ENCODE results near the gene TNPO2.

Gene TNPO2

DNA sequence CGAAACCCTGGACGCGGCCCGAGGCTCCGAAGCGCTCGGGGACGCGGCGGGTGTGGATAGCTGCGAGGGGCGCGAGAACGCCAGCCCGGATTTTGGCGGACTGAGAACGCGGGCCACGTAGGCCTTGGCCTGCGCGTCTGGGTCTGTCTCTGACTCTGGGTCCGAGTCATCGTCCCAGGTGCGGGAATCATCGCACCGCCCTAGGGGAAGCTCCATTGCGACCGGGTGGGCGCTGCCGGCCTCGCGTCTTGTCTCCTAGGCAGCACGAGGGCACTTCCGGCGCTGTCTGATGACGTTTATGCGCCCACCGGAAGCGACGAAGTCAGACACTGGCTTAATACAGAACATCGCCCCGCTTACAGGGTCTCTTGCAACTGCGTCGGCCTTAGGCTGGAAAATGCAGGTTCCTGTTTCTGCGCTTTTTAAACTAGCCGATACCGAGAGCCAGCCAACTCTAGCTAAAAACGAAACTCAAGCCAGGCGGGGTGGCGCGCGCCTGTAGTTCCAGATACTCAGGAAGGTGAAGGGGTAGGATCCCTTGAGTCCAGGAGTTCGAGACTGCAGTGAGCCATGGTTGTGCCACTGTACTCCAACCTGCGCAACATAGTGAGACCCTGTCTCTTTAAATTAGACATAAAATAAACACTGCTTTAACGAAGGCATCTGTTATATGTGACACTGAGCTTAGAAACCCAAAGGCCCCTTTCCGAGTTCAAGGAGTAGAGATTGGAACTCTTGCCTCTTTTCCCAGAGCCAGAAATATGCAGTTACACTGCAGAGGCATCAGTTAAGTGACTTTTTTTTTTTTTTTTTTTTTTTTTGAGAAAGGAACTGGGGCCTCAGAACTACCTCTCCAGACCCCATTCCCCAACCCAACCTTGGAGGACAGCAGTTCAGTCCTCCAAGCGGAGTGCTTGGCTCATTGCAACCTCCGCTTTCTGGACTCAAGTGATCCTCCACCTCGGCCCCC, 27.1 kb downstream of the TNPO2 start, which contains the start of gene FBXW9:
Gene FBXW9 (minus strand): TSS at position 266 of the 970 bp plus-strand sequence. CDS start 50 bp downstream, at position 216.
- Histone ChIP-seq H3K27me3 (ENCODE audit: control insufficient read depth in 5 of 5, insufficient read depth in 4 of 5, low read length in 5 of 5) (no peaks in the 10 kb centered on the region), H3K27ac (ENCODE audit: low read depth, low read length) (peak within 1 kb of the TSS; percentile 84), H3K9me3 (ENCODE audit: control insufficient read depth in 5 of 5, low read length in 5 of 5) (no peaks in the 10 kb centered on the region), H3K4me1 (ENCODE audit: control insufficient read depth in 5 of 5, insufficient read depth in 5 of 5, low read length in 5 of 5) (peaks cover 2 to 23% (median 19%) of the 10 kb centered on the region in 5 donors), H3K9ac (ENCODE audit: low read length in 5 of 5) (peak within 1 kb of the TSS; percentile 68 to 93 (median 89)), H3K4me3 (ENCODE audit: low read depth in 1 of 5, low read length in 5 of 5) (peak within 1 kb of the TSS; percentile 84 to 99 (median 95)), H3K36me3 (ENCODE audit: control insufficient read depth in 5 of 5, insufficient read depth in 5 of 5, low read length in 5 of 5) (peaks cover 0 to 31% (median 21%) of the 10 kb centered on the region in 5 donors)

DNA sequence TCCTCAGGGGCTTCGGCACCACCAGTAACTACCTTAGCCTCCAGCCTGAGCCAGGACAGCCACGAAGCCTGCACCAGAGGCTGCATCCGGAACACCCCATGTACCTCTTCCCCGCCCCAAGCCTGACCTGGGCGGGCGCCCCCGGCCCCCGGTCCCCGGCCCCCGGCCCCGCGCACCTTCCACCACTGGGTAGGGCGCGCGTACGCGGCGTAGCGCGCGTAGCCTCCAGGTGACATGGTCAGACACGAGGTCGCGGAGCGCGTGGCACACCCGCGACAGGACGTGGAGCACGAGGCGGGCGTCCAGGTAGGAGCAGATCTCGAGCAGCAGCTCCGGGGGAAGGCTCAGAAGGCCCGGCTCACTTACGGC, 27.8 kb downstream of the TNPO2 start:
- Histone ChIP-seq H3K36me3 (ENCODE audit: control insufficient read depth in 5 of 5, insufficient read depth in 5 of 5, low read length in 5 of 5) (peaks cover 0 to 24% (median 17%) of the 10 kb centered on the region in 5 donors), H3K9me3 (ENCODE audit: control insufficient read depth in 5 of 5, low read length in 5 of 5) (no peaks in the 10 kb centered on the region), H3K4me3 (ENCODE audit: low read depth in 1 of 5, low read length in 5 of 5) (peak overlapping the region; percentile 71 to 99 (median 91)), H3K4me1 (ENCODE audit: control insufficient read depth in 5 of 5, insufficient read depth in 5 of 5, low read length in 5 of 5) (peaks cover 2 to 23% (median 19%) of the 10 kb centered on the region in 5 donors), H3K27me3 (ENCODE audit: control insufficient read depth in 5 of 5, insufficient read depth in 4 of 5, low read length in 5 of 5) (no peaks in the 10 kb centered on the region), H3K9ac (ENCODE audit: low read length in 5 of 5) (peak overlapping the region in 4 of 5 donors; percentile 85 to 93 (median 90)), H3K27ac (ENCODE audit: low read depth, low read length) (peak overlapping the region; percentile 84)

DNA sequence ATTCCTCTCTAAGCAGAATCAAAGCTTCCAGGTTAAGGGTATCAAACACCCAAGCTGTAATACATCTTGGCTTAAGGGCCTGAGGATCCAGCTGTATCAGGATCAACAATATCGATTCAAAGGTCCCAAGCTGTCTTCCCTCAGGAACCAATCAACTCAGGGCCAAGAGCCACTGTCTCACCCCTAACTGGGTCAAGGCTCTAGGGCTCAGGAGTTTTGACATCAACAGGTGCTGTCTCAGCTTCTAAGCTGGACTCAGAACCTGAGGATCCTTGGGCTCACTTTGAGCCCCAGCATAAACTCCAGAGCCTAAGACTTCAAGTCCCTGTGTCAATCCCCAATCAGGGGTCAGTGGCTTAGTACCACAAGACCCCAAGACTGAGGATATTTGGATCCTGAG, 28.2 kb downstream of the TNPO2 start:
- H3K36me3 ChIP-seq (ENCODE audit: control insufficient read depth in 5 of 5, insufficient read depth in 5 of 5, low read length in 5 of 5) = peaks cover 0 to 20% (median 12%) of the 10 kb centered on the region in 5 donors
- H3K27me3 ChIP-seq (ENCODE audit: control insufficient read depth in 5 of 5, insufficient read depth in 4 of 5, low read length in 5 of 5) = no peaks in the 10 kb centered on the region
- H3K4me1 ChIP-seq (ENCODE audit: control insufficient read depth in 5 of 5, insufficient read depth in 5 of 5, low read length in 5 of 5) = peaks cover 2 to 23% (median 19%) of the 10 kb centered on the region in 5 donors
- H3K4me3 ChIP-seq (ENCODE audit: low read depth in 1 of 5, low read length in 5 of 5) = peak overlapping the region; percentile 71 to 99 (median 91)
- H3K9ac ChIP-seq (ENCODE audit: low read length in 5 of 5) = peak overlapping the region in 4 of 5 donors; percentile 10 to 93 (median 60)
- no peak overlapping the region for H3K27ac ChIP-seq (ENCODE audit: low read depth, low read length)
- H3K9me3 ChIP-seq (ENCODE audit: control insufficient read depth in 5 of 5, low read length in 5 of 5) = no peaks in the 10 kb centered on the region

DNA sequence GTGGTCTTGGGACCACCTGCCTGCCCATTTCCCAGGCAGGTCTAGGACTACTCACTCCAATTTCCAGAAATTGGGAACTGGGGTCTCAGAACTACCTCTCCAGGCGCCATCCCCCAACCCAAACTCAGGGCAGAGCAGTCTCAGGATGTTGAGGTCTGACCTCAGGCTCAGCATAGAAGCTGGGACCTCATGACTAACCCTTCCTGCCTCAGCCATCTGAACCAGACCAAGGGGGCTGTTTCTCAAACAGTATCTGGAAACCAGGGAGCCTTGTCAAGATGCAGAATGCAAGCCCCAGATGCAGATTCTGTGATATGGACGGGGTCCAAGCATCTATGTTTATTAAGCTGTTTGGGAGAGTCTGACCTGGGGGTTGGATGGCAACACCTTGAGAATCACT, 28.6 kb downstream of the TNPO2 start:
- no peaks in the 10 kb centered on the region for H3K27me3 ChIP-seq (ENCODE audit: control insufficient read depth in 5 of 5, insufficient read depth in 4 of 5, low read length in 5 of 5)
- no peaks in the 10 kb centered on the region for H3K9me3 ChIP-seq (ENCODE audit: control insufficient read depth in 5 of 5, low read length in 5 of 5)
- H3K36me3 ChIP-seq (ENCODE audit: control insufficient read depth in 5 of 5, insufficient read depth in 5 of 5, low read length in 5 of 5) = peaks cover 0 to 17% (median 9%) of the 10 kb centered on the region in 5 donors
- H3K9ac ChIP-seq (ENCODE audit: low read length in 5 of 5) = peak overlapping the region in 3 of 5 donors; percentile 35 to 93 (median 85)
- H3K27ac ChIP-seq (ENCODE audit: low read depth, low read length) = no peak overlapping the region
- no peak overlapping the region for H3K4me3 ChIP-seq (ENCODE audit: low read depth in 1 of 5, low read length in 5 of 5)
- peaks cover 2 to 23% (median 19%) of the 10 kb centered on the region in 5 donors for H3K4me1 ChIP-seq (ENCODE audit: control insufficient read depth in 5 of 5, insufficient read depth in 5 of 5, low read length in 5 of 5)

DNA sequence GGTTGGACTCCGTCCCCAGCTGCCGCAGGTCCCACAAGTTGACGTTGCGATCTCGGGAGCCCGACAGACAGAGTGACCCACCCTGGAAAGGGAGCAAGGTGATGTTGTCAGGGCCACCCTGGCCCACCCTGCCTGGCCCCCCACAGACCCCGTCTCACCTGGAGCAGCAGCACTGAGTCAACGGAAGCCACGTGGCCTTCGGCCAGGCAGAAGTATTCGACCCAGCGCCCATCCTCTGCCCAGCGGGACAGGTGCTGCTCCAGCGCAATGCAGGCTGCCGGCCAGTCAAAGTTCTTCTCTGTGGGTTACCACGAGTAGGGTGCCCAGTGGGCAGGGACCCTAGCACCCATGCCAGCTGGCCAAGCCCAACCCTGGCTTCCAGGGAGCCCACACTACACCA, 29.1 kb downstream of the TNPO2 start:
- peaks cover 2 to 23% (median 19%) of the 10 kb centered on the region in 5 donors for H3K4me1 ChIP-seq (ENCODE audit: control insufficient read depth in 5 of 5, insufficient read depth in 5 of 5, low read length in 5 of 5)
- H3K9me3 ChIP-seq (ENCODE audit: control insufficient read depth in 5 of 5, low read length in 5 of 5) = no peaks in the 10 kb centered on the region
- peaks cover 0 to 12% (median 4%) of the 10 kb centered on the region in 5 donors for H3K36me3 ChIP-seq (ENCODE audit: control insufficient read depth in 5 of 5, insufficient read depth in 5 of 5, low read length in 5 of 5)
- H3K27ac ChIP-seq (ENCODE audit: low read depth, low read length) = no peak overlapping the region
- no peak overlapping the region for H3K9ac ChIP-seq (ENCODE audit: low read length in 5 of 5)
- no peaks in the 10 kb centered on the region for H3K27me3 ChIP-seq (ENCODE audit: control insufficient read depth in 5 of 5, insufficient read depth in 4 of 5, low read length in 5 of 5)
- no peak overlapping the region for H3K4me3 ChIP-seq (ENCODE audit: low read depth in 1 of 5, low read length in 5 of 5)

DNA sequence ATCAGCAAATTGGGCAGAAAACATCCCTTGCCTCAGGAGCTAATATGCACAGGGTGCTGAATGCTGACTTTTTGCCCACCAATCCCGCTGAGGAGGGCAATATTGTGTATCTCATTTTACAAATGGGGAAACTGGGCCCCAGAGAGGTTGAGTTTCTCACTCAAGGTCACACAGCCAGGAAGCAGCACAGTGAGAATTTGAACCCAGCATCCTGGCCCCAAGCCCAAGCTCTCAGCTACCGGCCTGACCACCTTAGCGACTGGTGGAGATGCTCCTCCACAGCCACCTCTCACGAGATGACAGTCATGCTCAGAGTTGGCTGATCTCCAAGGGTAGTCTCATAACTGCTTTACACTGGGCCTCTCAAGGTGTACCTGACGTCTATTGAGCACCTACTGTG, 30.8 kb downstream of the TNPO2 start:
- Histone ChIP-seq H3K9me3 (ENCODE audit: control insufficient read depth in 5 of 5, low read length in 5 of 5) (no peaks in the 10 kb centered on the region), H3K27me3 (ENCODE audit: control insufficient read depth in 5 of 5, insufficient read depth in 4 of 5, low read length in 5 of 5) (no peaks in the 10 kb centered on the region), H3K9ac (ENCODE audit: low read length in 5 of 5) (no peak overlapping the region), H3K4me3 (ENCODE audit: low read depth in 1 of 5, low read length in 5 of 5) (no peak overlapping the region), H3K4me1 (ENCODE audit: control insufficient read depth in 5 of 5, insufficient read depth in 5 of 5, low read length in 5 of 5) (peaks cover 2 to 23% (median 19%) of the 10 kb centered on the region in 5 donors), H3K36me3 (ENCODE audit: control insufficient read depth in 5 of 5, insufficient read depth in 5 of 5, low read length in 5 of 5) (peaks cover 0 to 5% (median 2%) of the 10 kb centered on the region in 5 donors), H3K27ac (ENCODE audit: low read depth, low read length) (no peak overlapping the region)

DNA sequence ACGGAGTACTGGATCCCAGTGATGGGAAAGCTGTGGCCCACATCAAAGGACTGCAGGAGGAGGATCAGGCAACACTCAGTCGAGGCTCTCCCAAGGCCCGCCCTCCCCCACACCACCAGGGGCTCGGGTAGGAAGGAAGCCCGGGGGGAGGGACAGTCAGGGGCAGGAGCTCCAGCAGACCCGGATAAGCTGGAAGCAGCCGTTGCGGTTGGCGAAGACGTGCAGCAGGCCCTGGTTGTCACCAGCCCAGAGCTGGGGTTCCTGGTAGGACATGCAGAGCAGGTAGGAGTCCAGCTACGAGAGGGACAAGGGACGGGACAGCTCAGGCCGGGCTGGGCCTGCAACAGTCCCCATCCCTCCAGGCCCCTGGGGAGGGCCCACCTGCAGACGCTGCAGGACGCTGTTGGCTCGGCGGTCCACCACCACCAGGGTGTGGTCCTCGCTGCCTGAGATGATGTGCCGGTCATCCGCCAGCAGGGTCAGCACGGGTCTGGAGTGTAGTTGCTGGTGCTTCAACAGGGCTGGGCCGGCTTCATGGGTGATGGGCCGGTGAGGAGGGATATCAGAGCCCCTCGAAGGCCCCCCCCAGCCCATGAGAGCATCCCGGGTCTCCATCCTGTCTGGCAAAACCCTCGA, 34.0 kb downstream of the TNPO2 start:
- Histone ChIP-seq H3K4me1 (ENCODE audit: control insufficient read depth in 5 of 5, insufficient read depth in 5 of 5, low read length in 5 of 5) (no peaks in the 10 kb centered on the region), H3K27ac (ENCODE audit: low read depth, low read length) (no peak overlapping the region), H3K9ac (ENCODE audit: low read length in 5 of 5) (no peak overlapping the region), H3K36me3 (ENCODE audit: control insufficient read depth in 5 of 5, insufficient read depth in 5 of 5, low read length in 5 of 5) (peaks cover 0 to 5% (median 2%) of the 10 kb centered on the region in 5 donors), H3K4me3 (ENCODE audit: low read depth in 1 of 5, low read length in 5 of 5) (no peak overlapping the region), H3K27me3 (ENCODE audit: control insufficient read depth in 5 of 5, insufficient read depth in 4 of 5, low read length in 5 of 5) (no peaks in the 10 kb centered on the region), H3K9me3 (ENCODE audit: control insufficient read depth in 5 of 5, low read length in 5 of 5) (no peaks in the 10 kb centered on the region)

DNA sequence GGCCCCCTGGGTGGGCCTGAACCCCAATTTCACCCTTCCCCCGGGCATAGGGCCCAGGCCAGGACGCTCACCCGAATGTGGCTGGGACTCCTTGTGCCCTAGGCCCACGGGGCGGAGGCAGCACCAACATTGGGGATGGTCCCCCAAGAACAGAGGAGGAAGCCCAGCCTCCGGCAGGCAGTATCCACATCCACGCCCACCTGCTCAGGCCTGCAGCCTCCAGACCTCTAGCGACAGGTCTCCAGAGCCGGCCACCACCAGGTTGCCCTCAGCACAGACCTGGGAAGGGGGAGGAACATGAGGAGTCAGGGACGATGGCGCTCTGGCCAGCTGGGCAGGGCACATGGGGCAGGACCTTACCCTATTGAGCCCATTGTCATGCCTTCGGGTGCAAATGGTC, 34.7 kb downstream of the TNPO2 start:
- Histone ChIP-seq H3K27me3 (ENCODE audit: control insufficient read depth in 5 of 5, insufficient read depth in 4 of 5, low read length in 5 of 5) (no peaks in the 10 kb centered on the region), H3K4me3 (ENCODE audit: low read depth in 1 of 5, low read length in 5 of 5) (no peak overlapping the region), H3K27ac (ENCODE audit: low read depth, low read length) (no peak overlapping the region), H3K36me3 (ENCODE audit: control insufficient read depth in 5 of 5, insufficient read depth in 5 of 5, low read length in 5 of 5) (peaks cover 0 to 5% (median 2%) of the 10 kb centered on the region in 5 donors), H3K9ac (ENCODE audit: low read length in 5 of 5) (no peak overlapping the region), H3K4me1 (ENCODE audit: control insufficient read depth in 5 of 5, insufficient read depth in 5 of 5, low read length in 5 of 5) (no peaks in the 10 kb centered on the region), H3K9me3 (ENCODE audit: control insufficient read depth in 5 of 5, low read length in 5 of 5) (no peaks in the 10 kb centered on the region)

DNA sequence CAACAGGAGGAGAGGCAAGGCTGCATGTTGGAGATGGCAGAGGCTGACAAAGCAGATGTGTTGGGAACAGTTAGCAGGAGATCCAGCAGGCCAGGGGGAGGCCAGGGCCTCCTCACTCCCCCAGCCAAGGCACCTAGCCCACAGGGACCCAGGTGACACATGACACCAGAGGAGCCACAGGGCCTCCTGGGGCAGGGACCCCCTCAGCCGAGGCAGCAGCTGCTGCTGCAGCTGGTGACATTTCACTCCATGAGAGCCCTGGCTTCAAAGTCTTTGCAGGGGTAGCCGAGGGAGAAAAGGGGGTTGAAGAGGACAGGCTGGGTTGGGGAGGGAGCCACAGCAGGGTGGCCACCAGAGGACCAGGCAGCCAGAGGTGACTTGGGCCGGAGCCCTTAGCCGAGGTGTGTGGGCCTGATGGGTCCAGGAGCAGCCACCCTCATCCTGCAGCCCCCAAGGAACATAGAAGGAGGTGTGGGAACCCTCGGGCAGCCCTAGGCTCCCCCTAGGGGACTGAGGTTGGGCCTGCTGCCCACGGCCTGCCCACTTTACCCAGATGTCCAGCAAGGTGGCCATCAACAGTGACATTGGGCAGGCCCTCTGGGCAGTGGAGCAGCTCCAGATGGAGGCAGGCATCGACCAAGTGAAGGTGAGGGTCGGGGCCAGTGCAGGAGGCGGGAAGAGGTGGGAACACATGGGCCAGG, 36.1 kb downstream of the TNPO2 start, which contains the start of gene GNG14:
Gene GNG14 (plus strand): TSS at position 503 of the 701 bp plus-strand sequence. CDS start 51 bp downstream, at position 554.
- Histone ChIP-seq H3K27ac (ENCODE audit: low read depth, low read length) (no peak within 1 kb of the TSS), H3K27me3 (ENCODE audit: control insufficient read depth in 5 of 5, insufficient read depth in 4 of 5, low read length in 5 of 5) (no peaks in the 10 kb centered on the region), H3K36me3 (ENCODE audit: control insufficient read depth in 5 of 5, insufficient read depth in 5 of 5, low read length in 5 of 5) (peaks cover 0 to 5% (median 2%) of the 10 kb centered on the region in 5 donors), H3K9ac (ENCODE audit: low read length in 5 of 5) (no peak within 1 kb of the TSS), H3K9me3 (ENCODE audit: control insufficient read depth in 5 of 5, low read length in 5 of 5) (no peaks in the 10 kb centered on the region), H3K4me3 (ENCODE audit: low read depth in 1 of 5, low read length in 5 of 5) (no peak within 1 kb of the TSS), H3K4me1 (ENCODE audit: control insufficient read depth in 5 of 5, insufficient read depth in 5 of 5, low read length in 5 of 5) (no peaks in the 10 kb centered on the region)
